Nephron (organoid): ENCODE results near the gene CRYBG2.
"Not testable (repeated sequence)": the region's sequence is repeated elsewhere in the genome, so short reads cannot be mapped to it uniquely, and the experiment has no call there.

ENCODE experiments used
- H3K27ac Mint-ChIP-seq, 3 experiments: 2 replicates each; pipeline ENCODE4 v1.8.0; 2020; ENCODE audit warnings: mixed read lengths in 3 of 3, mild to moderate bottlenecking in 2 of 3, moderate library complexity in 1 of 3
- H3K27me3 Mint-ChIP-seq: 2 replicates; pipeline ENCODE4 v1.8.0; 2021; ENCODE audit warnings: low read depth, mild to moderate bottlenecking, moderate library complexity, mixed read lengths
- H3K36me3 Mint-ChIP-seq: 2 replicates; pipeline ENCODE4 v1.8.0; 2020; ENCODE audit warnings: low read depth, mixed read lengths
- H3K4me1 Mint-ChIP-seq: 2 replicates; pipeline ENCODE4 v1.8.0; 2020; ENCODE audit warnings: mixed read lengths
- H3K4me3 Mint-ChIP-seq, 3 experiments: 2 replicates each; pipeline ENCODE4 v1.8.0; 2020; ENCODE audit warnings: mild to moderate bottlenecking in 3 of 3, mixed read lengths in 3 of 3, moderate library complexity in 2 of 3
- H3K9me3 Mint-ChIP-seq: 2 replicates; pipeline ENCODE4 v1.8.0; 2020; ENCODE audit warnings: mixed read lengths
- CTCF ChIP-seq, 3 experiments: fragments of 200-600 bp; sonication (generic); IDR thresholded peaks; one replicate each; pipeline ENCODE4 v1.5.0; 2021; ENCODE audit warnings: antibody characterized with exemption in 3 of 3; ENCODE audit not compliant: unreplicated experiment in 3 of 3

The CRYBG2 gene

GRCh38 chr1:26330276-26330675, 23.7 kb downstream of the CRYBG2 start:
- H3K9me3 Mint-ChIP-seq: no peaks in the 10 kb centered on the region
- H3K4me1 Mint-ChIP-seq: no peaks in the 10 kb centered on the region
- TF ChIP-seq CTCF (IDR thresholded peaks at IDR 0.05; ENCODE audit: unreplicated experiment in 3 of 3): no peak
- no peak overlapping the region for H3K27ac Mint-ChIP-seq
- H3K4me3 Mint-ChIP-seq: no peak overlapping the region
- H3K36me3 Mint-ChIP-seq: no peaks in the 10 kb centered on the region
- peaks cover 20% of the 10 kb centered on the region for H3K27me3 Mint-ChIP-seq

- H3K36me3 Mint-ChIP-seq, H3K4me1 Mint-ChIP-seq, H3K27ac Mint-ChIP-seq, H3K4me3 Mint-ChIP-seq, H3K9me3 Mint-ChIP-seq: not testable (repeated sequence)
- H3K27me3 Mint-ChIP-seq: peaks cover 11% of the 10 kb centered on the region
Measured at GRCh38 chr1:26329380-26329779, 24.6 kb downstream of the CRYBG2 start.

- no peaks in the 10 kb centered on the region for H3K9me3 Mint-ChIP-seq
- no peaks in the 10 kb centered on the region for H3K4me1 Mint-ChIP-seq
- peaks cover 6% of the 10 kb centered on the region for H3K27me3 Mint-ChIP-seq
- no peak overlapping the region for H3K27ac Mint-ChIP-seq
- H3K36me3 Mint-ChIP-seq: no peaks in the 10 kb centered on the region
- H3K4me3 Mint-ChIP-seq: no peak overlapping the region
- no peak for TF ChIP-seq CTCF (IDR thresholded peaks at IDR 0.05; ENCODE audit: unreplicated experiment in 3 of 3)
Measured at GRCh38 chr1:26328597-26328996, 25.3 kb downstream of the CRYBG2 start.

GRCh38 chr1:26327956-26328362, 26.0 kb downstream of the CRYBG2 start:
- no peaks in the 10 kb centered on the region for H3K36me3 Mint-ChIP-seq
- no peak overlapping the region for H3K4me3 Mint-ChIP-seq
- H3K27me3 Mint-ChIP-seq: peaks cover 8% of the 10 kb centered on the region
- H3K4me1 Mint-ChIP-seq: no peaks in the 10 kb centered on the region
- H3K9me3 Mint-ChIP-seq: no peaks in the 10 kb centered on the region
- TF ChIP-seq CTCF (IDR thresholded peaks at IDR 0.05; ENCODE audit: unreplicated experiment in 3 of 3): no peak
- H3K27ac Mint-ChIP-seq: no peak overlapping the region

GRCh38 chr1:26324550-26324949, 29.4 kb downstream of the CRYBG2 start:
- TF ChIP-seq CTCF (IDR thresholded peaks at IDR 0.05; ENCODE audit: unreplicated experiment in 3 of 3): no peak
- H3K27ac Mint-ChIP-seq: no peak overlapping the region
- no peak overlapping the region for H3K4me3 Mint-ChIP-seq
- no peaks in the 10 kb centered on the region for H3K36me3 Mint-ChIP-seq
- no peaks in the 10 kb centered on the region for H3K9me3 Mint-ChIP-seq
- H3K4me1 Mint-ChIP-seq: peaks cover 5% of the 10 kb centered on the region
- peaks cover 5% of the 10 kb centered on the region for H3K27me3 Mint-ChIP-seq

- H3K4me1 Mint-ChIP-seq: peaks cover 5% of the 10 kb centered on the region
- no peak overlapping the region for H3K27ac Mint-ChIP-seq
- no peaks in the 10 kb centered on the region for H3K36me3 Mint-ChIP-seq
- peaks cover 6% of the 10 kb centered on the region for H3K27me3 Mint-ChIP-seq
- no peak for TF ChIP-seq CTCF (IDR thresholded peaks at IDR 0.05; ENCODE audit: unreplicated experiment in 3 of 3)
- H3K4me3 Mint-ChIP-seq: no peak overlapping the region
- no peaks in the 10 kb centered on the region for H3K9me3 Mint-ChIP-seq
Measured at GRCh38 chr1:26323382-26323781, 30.5 kb downstream of the CRYBG2 start.

GRCh38 chr1:26322042-26322331, 31.9 kb downstream of the CRYBG2 start:
- H3K27ac Mint-ChIP-seq: no peak overlapping the region
- H3K9me3 Mint-ChIP-seq: no peaks in the 10 kb centered on the region
- no peak for TF ChIP-seq CTCF (IDR thresholded peaks at IDR 0.05; ENCODE audit: unreplicated experiment in 3 of 3)
- H3K27me3 Mint-ChIP-seq: peaks cover 11% of the 10 kb centered on the region
- no peak overlapping the region for H3K4me3 Mint-ChIP-seq
- no peaks in the 10 kb centered on the region for H3K36me3 Mint-ChIP-seq
- peaks cover 5% of the 10 kb centered on the region for H3K4me1 Mint-ChIP-seq
